Stomach (tissue), 4 donors: ENCODE results near the gene SMG9.

Source experiments
- EP300 ChIP-seq: sonication (generic); formaldehyde crosslinking; IDR thresholded peaks from one replicate; pipeline ENCODE4 v1.6.1; 2017; ENCODE audit warnings: antibody characterized with exemption
- POLR2A ChIP-seq, 4 donors: fragments of 450-650 bp; IDR thresholded peaks; one replicate each; pipeline ENCODE4 v1.6.1; 2016; ENCODE audit warnings: antibody characterized with exemption in 4 of 4, control low read depth in 2 of 4, mild to moderate bottlenecking in 1 of 4, moderate library complexity in 1 of 4
- POLR2AphosphoS5 ChIP-seq, 3 donors: sonication (generic); formaldehyde crosslinking; IDR thresholded peaks; one replicate each; pipeline ENCODE4 v1.6.1; 2016; ENCODE audit warnings: antibody characterized with exemption in 3 of 3
- TF ChIP-seq, protein P1 (sequence below), 7 experiments: fragments of 450-650 bp in 4 of 7; fragments of 200-600 bp in 3 of 7; sonication (generic) in 3 of 7; IDR thresholded peaks; one replicate each; pipeline ENCODE4 v1.5.1; 2016 to 2019; ENCODE audit warnings: antibody characterized with exemption in 7 of 7, control low read depth in 2 of 7, mild to moderate bottlenecking in 1 of 7

GRCh38 chr19:43708716-43709115 lies 46.0 kb downstream of the SMG9 start:
- TF ChIP-seq POLR2AphosphoS5 (IDR thresholded peaks at IDR 0.05) (no peak), POLR2A (IDR thresholded peaks at IDR 0.05) (no peak), EP300 (no peak)
- TF ChIP-seq, protein P1, sequence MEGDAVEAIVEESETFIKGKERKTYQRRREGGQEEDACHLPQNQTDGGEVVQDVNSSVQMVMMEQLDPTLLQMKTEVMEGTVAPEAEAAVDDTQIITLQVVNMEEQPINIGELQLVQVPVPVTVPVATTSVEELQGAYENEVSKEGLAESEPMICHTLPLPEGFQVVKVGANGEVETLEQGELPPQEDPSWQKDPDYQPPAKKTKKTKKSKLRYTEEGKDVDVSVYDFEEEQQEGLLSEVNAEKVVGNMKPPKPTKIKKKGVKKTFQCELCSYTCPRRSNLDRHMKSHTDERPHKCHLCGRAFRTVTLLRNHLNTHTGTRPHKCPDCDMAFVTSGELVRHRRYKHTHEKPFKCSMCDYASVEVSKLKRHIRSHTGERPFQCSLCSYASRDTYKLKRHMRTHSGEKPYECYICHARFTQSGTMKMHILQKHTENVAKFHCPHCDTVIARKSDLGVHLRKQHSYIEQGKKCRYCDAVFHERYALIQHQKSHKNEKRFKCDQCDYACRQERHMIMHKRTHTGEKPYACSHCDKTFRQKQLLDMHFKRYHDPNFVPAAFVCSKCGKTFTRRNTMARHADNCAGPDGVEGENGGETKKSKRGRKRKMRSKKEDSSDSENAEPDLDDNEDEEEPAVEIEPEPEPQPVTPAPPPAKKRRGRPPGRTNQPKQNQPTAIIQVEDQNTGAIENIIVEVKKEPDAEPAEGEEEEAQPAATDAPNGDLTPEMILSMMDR (IDR thresholded peaks at IDR 0.05): no peak
